ENCODE data around the gene TMEM109. TPM values are rescaled to one million over a fixed set of nuclear protein-coding genes. Genes with fewer than 3 reads are reported as not detected.

Gene TMEM109
- total RNA-seq, 2 experiments from 2014 or later, result 106 to 121 TPM

GRCh38 chr11:60872124-60872960 lies 41.6 kb upstream of the TMEM109 start:
- Mint-ChIP-seq H3K9me3 (ENCODE audit: low read depth) (no peaks in the 10 kb centered on the region), H3K36me3 (no peaks in the 10 kb centered on the region), H3K27ac (peak overlapping the region; percentile 80), H3K4me1 (peaks cover 67% of the 10 kb centered on the region), H3K27me3 (no peaks in the 10 kb centered on the region), H3K4me3 (no peak overlapping the region)
- ATAC-seq (no peak), DNase-seq (no peak)
- CTCF ChIA-PET, result interaction anchor here (0.9 to 8.0 kb wide), 13 partner anchors 9 to 103 kb away, joined by 3 to 67 read pairs (median 6); partner anchors contain the start of genes PRPF19 and PTGDR2

DNA sequence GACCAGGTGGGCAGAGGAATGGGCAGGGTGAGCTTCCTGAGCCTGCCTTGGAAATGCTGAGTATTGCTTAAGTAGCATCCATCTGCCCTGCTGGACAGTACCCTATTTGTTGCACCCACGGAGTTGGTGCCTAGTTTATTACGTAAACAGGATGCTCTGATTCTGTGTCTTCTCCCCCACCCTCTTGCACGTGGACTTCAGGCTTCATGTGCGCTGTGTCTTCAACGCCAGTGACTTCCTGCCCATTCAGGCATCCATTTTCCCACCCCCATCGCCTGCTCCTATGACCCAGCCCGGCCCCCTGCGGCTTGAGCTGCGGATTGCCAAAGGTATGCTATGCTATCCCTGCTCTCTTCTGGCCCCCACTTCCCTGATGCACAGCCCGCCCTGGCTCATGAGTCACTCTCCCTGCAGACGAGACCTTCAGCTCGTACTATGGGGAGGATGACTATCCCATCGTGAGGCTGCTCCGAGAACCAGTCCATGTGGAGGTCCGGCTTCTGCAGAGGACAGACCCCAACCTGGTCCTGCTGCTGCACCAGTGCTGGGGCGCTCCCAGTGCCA lies 40.9 kb upstream of the TMEM109 start:
- Mint-ChIP-seq H3K27ac (no peak overlapping the region), H3K36me3 (peaks cover 4% of the 10 kb centered on the region), H3K27me3 (no peaks in the 10 kb centered on the region), H3K4me1 (peaks cover 62% of the 10 kb centered on the region), H3K9me3 (ENCODE audit: low read depth) (no peaks in the 10 kb centered on the region), H3K4me3 (no peak overlapping the region)
- CTCF ChIA-PET, result interaction anchor here (1.0 to 8.0 kb wide), 7 partner anchors 9 to 97 kb away, joined by 3 to 67 read pairs (median 6); partner anchors contain the start of genes PRPF19 and PTGDR2
- ATAC-seq, result no peak
- no peak for DNase-seq

DNA sequence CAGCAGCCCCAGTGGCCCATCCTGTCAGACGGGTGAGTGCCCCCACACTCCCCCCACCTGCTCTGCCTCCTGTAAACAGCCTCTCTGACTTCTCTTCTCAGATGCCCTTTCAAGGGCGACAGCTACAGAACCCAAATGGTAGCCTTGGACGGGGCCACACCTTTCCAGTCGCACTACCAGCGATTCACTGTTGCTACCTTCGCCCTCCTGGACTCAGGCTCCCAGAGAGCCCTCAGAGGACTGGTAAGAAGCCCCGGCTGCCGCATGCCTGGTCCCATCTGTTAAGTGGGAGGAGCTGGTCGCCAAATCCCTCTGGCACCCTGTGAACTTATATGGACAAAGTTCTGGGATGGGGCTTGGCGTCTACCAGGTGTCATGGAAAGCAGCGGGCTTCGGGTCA lies 40.4 kb upstream of the TMEM109 start:
- Mint-ChIP-seq H3K4me1 (peaks cover 57% of the 10 kb centered on the region), H3K27me3 (no peaks in the 10 kb centered on the region)

GRCh38 chr11:60874421-60875365 lies 39.3 kb upstream of the TMEM109 start:
- CTCF ChIA-PET, result interaction anchor here (1.0 to 7.2 kb wide), 4 partner anchors 14 to 44 kb away, joined by 3 to 39 read pairs (median 4); no protein-coding TSS in a partner anchor
- peaks cover 4% of the 10 kb centered on the region for H3K36me3 Mint-ChIP-seq
- H3K27ac Mint-ChIP-seq, result no peak overlapping the region
- peaks cover 45% of the 10 kb centered on the region for H3K4me1 Mint-ChIP-seq
- H3K9me3 Mint-ChIP-seq (ENCODE audit: low read depth), result no peaks in the 10 kb centered on the region
- ATAC-seq (no peak), DNase-seq (no peak)
- H3K27me3 Mint-ChIP-seq, result no peaks in the 10 kb centered on the region
- no peak overlapping the region for H3K4me3 Mint-ChIP-seq

More for the DNA sequence above, 40.4 kb upstream of the TMEM109 start:
- no peaks in the 10 kb centered on the region for H3K9me3 Mint-ChIP-seq (ENCODE audit: low read depth)
- H3K4me3 Mint-ChIP-seq, result no peak overlapping the region
- peak overlapping the region; percentile 45 for H3K27ac Mint-ChIP-seq
- no peak for DNase-seq
- peaks cover 4% of the 10 kb centered on the region for H3K36me3 Mint-ChIP-seq
- CTCF ChIA-PET, result interaction anchor here (1.0 to 8.0 kb wide), 4 partner anchors 15 to 98 kb away, joined by 3 to 67 read pairs (median 22); no protein-coding TSS in a partner anchor
- no peak for ATAC-seq

DNA sequence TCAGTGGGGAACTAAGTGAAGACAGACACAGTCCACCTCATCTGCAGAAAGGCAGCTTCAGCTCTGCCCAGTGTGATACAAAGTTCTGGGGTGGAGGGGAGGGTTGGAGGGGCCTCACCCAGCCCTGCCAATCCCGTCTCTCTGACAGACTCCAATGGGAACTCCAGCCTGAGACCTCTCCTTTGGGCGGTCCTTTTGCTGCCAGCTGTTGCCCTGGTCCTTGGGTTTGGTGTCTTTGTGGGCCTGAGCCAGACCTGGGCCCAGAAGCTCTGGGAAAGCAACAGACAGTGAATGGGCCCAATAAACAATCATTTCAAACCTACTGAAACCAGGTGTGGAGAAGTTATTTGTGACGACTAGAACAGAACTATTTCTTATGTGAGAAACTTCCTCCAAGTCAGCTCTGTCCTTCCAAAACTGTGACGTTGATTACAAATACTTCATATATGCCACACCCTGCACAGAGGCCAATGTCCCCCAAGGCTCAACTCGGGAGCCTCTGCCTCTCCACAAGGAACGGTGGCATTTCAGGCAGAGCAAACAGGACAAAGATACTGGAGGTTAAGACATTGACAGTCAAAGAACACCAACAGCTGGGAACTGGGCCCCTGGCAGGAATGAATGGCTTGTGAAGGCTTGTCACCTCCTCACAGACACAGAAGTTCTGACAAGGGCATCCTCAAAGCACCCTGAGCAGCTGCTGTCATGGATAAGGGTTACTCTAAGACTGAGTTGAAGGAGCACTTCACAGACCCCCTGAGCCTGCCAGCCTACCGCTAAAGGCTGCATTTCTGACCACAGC lies 38.4 kb upstream of the TMEM109 start:
- H3K27ac Mint-ChIP-seq, result no peak overlapping the region
- no peaks in the 10 kb centered on the region for H3K9me3 Mint-ChIP-seq (ENCODE audit: low read depth)
- ATAC-seq (no peak), DNase-seq (no peak)
- H3K4me1 Mint-ChIP-seq, result peaks cover 36% of the 10 kb centered on the region
- H3K4me3 Mint-ChIP-seq, result no peak overlapping the region
- CTCF ChIA-PET, result interaction anchor here (1.0 to 7.2 kb wide), 4 partner anchors 13 to 44 kb away, joined by 3 to 39 read pairs (median 4); no protein-coding TSS in a partner anchor
- H3K27me3 Mint-ChIP-seq, result no peaks in the 10 kb centered on the region
- H3K36me3 Mint-ChIP-seq, result peaks cover 4% of the 10 kb centered on the region

DNA sequence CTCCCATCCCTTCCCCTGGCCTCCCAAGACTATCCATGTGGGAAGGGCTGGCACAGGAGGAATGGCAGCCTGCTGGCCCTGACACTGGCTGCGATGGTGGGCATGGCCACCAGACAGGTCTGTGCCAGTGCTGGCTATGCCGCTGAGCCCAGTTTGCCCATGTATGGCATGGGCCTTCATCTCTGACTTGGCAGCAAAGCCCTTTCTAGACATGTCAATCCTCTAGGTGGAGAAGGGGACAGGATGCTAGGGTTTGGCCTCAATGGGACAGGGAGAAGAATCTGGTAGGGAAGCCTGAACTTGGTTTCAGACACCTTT lies 37.8 kb upstream of the TMEM109 start:
- peaks cover 6% of the 10 kb centered on the region for H3K36me3 Mint-ChIP-seq

DNA sequence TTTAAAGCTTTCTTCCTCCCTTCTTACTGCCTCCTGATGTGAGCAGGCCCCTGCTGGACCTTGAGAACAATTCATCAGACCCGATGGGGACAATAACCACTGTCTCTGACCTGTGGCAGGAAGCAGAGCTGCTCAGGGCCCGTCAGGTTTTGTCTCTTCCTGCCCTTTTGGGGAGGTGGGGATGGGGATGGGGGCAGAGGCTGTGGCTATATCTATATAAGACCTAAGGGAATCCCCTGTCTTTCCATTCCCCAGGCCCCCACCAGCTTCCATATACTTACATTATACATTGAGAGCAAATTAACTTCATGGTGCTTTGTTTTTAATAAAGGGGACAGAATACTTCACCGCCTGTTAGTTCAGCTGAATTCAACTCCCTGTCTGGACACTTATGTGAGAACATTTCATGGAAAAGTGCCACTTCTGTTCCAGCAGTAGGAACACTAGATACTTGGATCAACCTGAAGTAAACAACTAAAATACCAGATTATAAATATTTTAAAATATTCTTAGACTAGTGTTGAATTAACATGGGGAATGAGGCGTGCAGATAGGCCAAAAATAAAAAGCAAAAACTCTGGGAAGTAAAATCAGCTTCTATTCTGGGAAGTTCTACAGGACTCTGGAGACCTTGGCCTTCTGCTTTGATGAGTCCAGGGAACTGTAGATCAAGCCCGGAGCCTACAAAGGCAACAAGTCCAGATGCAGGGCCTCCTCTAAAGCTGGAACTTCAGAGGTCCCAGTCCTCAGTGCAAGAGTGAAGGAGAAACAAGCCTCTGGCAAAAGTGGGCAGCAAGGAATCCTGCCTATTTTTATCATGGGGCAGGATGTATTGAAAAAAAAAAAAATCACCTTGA lies 35.5 kb upstream of the TMEM109 start:
- ATAC-seq, result no peak
- no peak for DNase-seq
- H3K36me3 Mint-ChIP-seq, result peaks cover 9% of the 10 kb centered on the region
- H3K9me3 Mint-ChIP-seq (ENCODE audit: low read depth), result no peaks in the 10 kb centered on the region
- H3K27me3 Mint-ChIP-seq, result no peaks in the 10 kb centered on the region
- H3K4me1 Mint-ChIP-seq, result peaks cover 11% of the 10 kb centered on the region
- no peak overlapping the region for H3K27ac Mint-ChIP-seq
- no peak overlapping the region for H3K4me3 Mint-ChIP-seq
- CTCF ChIA-PET, result interaction anchor here (1.2 to 7.2 kb wide), 4 partner anchors 10 to 47 kb away, joined by 5 to 39 read pairs (median 6); partner anchors contain the start of gene ZP1

More for the DNA sequence above, 37.8 kb upstream of the TMEM109 start:
- Mint-ChIP-seq H3K27me3 (no peaks in the 10 kb centered on the region), H3K9me3 (ENCODE audit: low read depth) (no peaks in the 10 kb centered on the region), H3K4me1 (peaks cover 33% of the 10 kb centered on the region), H3K27ac (no peak overlapping the region), H3K4me3 (no peak overlapping the region)
- no peak for DNase-seq
- CTCF ChIA-PET, result interaction anchor here (0.7 to 7.2 kb wide), 3 partner anchors 12 to 47 kb away, joined by 3 to 39 read pairs (median 4); no protein-coding TSS in a partner anchor
- no peak for ATAC-seq

- Mint-ChIP-seq H3K27ac (no peak overlapping the region), H3K4me1 (peaks cover 5% of the 10 kb centered on the region), H3K27me3 (no peaks in the 10 kb centered on the region), H3K36me3 (peaks cover 9% of the 10 kb centered on the region), H3K9me3 (ENCODE audit: low read depth) (no peaks in the 10 kb centered on the region), H3K4me3 (no peak overlapping the region)
- ATAC-seq, result no peak
- CTCF ChIA-PET, result interaction anchor here (1.2 to 7.2 kb wide), 3 partner anchors 9 to 48 kb away, joined by 5 to 39 read pairs (median 6); no protein-coding TSS in a partner anchor
- no peak for DNase-seq
Measured at GRCh38 chr11:60879104-60879503, 34.9 kb upstream of the TMEM109 start.

- H3K4me1 Mint-ChIP-seq, result peaks cover 2% of the 10 kb centered on the region
- CTCF ChIA-PET, result interaction anchor here (0.8 to 1.1 kb wide), 2 partner anchors 12 to 49 kb away, joined by 3 to 4 read pairs; no protein-coding TSS in a partner anchor
- no peak for DNase-seq
- peaks cover 9% of the 10 kb centered on the region for H3K36me3 Mint-ChIP-seq
- no peak overlapping the region for H3K4me3 Mint-ChIP-seq
- no peak for ATAC-seq
- H3K27ac Mint-ChIP-seq, result peak overlapping the region; percentile 9
- H3K27me3 Mint-ChIP-seq, result no peaks in the 10 kb centered on the region
- no peaks in the 10 kb centered on the region for H3K9me3 Mint-ChIP-seq (ENCODE audit: low read depth)
Measured at GRCh38 chr11:60879971-60880588, 33.9 kb upstream of the TMEM109 start.

DNA sequence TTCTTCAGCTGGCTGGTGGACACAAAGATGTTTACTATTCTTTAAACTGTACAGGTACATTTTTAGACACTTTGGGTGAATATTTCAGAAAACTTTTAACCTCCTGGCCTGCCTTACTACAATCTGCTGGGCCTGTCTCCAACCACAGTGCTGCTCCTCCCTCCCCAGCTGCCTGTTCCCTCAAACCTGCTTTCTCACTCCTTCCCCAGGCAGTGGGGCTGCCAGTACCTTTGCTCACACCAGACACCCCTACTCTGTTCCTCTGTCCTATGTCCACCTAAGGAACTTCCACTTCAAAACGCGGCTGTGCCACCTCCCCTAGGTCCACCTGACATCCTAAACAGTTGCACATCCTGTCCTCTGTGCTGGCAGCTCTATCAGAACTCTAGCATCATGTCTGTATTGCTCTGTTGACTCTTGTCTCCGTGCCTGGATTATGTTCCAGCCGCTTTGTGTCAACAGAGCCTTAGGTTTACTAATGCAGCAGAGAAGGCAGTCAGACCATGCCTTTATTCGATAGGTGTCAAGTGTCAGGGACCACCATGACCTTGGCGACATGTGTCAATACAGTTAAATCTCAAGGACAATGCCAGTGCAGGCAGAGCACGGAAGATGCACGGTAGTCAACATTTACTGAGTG lies 33.2 kb upstream of the TMEM109 start:
- Mint-ChIP-seq H3K9me3 (ENCODE audit: low read depth) (no peaks in the 10 kb centered on the region), H3K36me3 (peaks cover 9% of the 10 kb centered on the region), H3K27me3 (no peaks in the 10 kb centered on the region), H3K4me1 (peaks cover 2% of the 10 kb centered on the region), H3K4me3 (no peak overlapping the region), H3K27ac (peak overlapping the region; percentile 12)
- DNase-seq (no peak), ATAC-seq (no peak)
- CTCF ChIA-PET, result interaction anchor here (0.8 to 1.1 kb wide), 2 partner anchors 13 to 50 kb away, joined by 3 to 4 read pairs; no protein-coding TSS in a partner anchor

DNA sequence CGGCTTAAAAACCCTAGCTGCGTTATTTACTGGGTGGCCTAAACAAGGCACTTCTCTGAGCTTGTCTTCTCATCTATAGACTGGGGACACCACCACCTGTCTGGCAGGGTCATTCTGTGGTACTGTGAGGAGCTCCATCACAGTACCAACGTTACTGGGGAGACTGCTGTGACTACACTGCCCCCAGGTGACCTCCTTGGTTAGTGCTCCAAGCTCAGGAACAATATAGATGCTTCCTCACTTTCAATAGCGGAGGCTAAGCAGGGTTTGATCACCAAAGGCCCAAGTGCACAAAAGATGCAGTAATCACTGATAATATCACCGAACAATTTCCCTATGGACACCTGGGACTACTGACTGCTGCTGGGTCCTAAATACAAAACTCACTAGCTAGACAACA lies 26.4 kb upstream of the TMEM109 start:
- no peaks in the 10 kb centered on the region for H3K27me3 Mint-ChIP-seq
- peaks cover 14% of the 10 kb centered on the region for H3K36me3 Mint-ChIP-seq
- peaks cover 3% of the 10 kb centered on the region for H3K4me1 Mint-ChIP-seq
- no peak overlapping the region for H3K27ac Mint-ChIP-seq
- H3K4me3 Mint-ChIP-seq, result no peak overlapping the region
- CTCF ChIA-PET, result interaction anchor here (0.7 to 8.8 kb wide), 27 partner anchors 9 to 375 kb away, joined by 3 to 426 read pairs (median 9); partner anchors contain the start of genes CCDC86, PRPF19, PTGDR2 and TMEM109
- peak; percentile 75 for DNase-seq
- peak; percentile 98 for ATAC-seq
- no peaks in the 10 kb centered on the region for H3K9me3 Mint-ChIP-seq (ENCODE audit: low read depth)
